GM21528 (cell line): ENCODE data around the gene SALL3.
"Not testable (repeated sequence)": the region's sequence is repeated elsewhere in the genome, so short reads cannot be mapped to it uniquely, and the experiment has no call there.

Experiments used
- ATAC-seq: cut with Tn5 transposase; IDR thresholded peaks from one replicate; pipeline ENCODE4 v1.9.1; 2021; ENCODE audit warnings: mild to moderate bottlenecking, moderate library complexity; ENCODE audit not compliant: unreplicated experiment, low FRiP score

SALL3 gene

DNA sequence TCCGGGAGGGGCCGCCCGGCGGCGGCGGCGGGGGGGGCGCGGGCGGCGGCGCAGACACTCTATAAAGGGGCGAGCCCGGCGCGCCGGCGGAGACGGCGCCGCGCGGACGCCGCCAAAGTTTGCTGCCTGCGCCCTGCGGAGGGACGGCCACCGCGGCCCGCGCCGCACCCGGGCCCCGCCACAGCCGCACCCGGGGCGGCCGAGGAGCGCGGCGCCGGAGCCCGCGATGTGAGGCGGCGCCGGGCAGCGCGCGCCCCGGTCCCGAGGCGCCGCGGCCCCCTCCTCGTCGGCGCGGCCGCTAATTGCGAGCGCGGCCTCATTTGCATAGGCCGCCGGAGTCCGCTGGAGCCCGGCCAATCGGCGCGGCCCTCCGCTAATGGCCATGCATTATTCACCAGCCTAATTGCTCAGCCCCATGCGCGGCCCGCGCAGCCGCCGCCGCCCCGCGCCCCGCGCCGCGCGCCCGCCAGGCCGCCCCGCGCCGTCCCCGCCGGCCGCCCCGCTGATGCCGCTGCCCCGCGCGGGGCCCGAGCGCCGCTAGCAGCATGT, at the start of gene SALL3:
Gene SALL3 (plus strand): TSS at position 89 of the 549 bp plus-strand sequence. CDS start 457 bp downstream, at position 546.
- no peak for ATAC-seq

DNA sequence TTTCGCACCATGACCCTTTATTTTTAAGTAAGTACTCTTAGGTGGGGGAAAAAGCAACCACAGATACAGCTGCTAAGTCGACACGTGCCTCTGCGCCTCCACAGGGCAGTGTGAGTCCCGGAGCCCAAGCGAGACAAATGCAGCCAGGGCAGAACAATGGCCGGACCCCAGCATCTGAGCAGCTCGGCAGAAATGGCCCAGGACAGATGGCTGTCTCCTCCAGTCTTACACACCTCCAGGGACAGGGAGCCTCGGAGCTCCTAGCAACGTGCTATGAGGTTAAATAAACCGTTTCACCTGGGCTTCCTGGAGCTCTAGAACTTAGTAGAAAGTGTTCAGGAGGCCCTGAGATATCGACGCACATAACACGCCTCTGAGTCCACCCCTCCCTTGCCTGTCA, 47.3 kb upstream of the SALL3 start:
- no peak for ATAC-seq

DNA sequence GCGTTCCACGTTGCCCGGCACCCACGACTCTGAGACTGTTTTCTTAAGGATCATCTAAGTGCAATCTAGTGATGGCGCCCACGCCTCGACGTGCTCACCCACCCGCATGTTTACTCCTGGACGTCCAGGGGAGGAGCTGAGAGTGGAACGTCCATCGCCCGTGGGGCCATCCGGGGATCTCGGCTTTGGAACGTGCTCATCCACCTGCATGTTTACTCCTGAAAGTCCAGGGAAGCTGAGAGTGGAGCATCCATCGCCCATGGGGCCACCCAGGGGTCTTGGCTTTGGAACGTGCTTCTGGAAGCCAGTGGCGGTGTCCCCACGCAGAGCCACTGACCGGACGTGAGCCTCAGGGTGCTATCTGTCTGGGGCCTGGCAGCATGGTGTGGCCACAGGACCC, 45.6 kb upstream of the SALL3 start:
- no peak for ATAC-seq

DNA sequence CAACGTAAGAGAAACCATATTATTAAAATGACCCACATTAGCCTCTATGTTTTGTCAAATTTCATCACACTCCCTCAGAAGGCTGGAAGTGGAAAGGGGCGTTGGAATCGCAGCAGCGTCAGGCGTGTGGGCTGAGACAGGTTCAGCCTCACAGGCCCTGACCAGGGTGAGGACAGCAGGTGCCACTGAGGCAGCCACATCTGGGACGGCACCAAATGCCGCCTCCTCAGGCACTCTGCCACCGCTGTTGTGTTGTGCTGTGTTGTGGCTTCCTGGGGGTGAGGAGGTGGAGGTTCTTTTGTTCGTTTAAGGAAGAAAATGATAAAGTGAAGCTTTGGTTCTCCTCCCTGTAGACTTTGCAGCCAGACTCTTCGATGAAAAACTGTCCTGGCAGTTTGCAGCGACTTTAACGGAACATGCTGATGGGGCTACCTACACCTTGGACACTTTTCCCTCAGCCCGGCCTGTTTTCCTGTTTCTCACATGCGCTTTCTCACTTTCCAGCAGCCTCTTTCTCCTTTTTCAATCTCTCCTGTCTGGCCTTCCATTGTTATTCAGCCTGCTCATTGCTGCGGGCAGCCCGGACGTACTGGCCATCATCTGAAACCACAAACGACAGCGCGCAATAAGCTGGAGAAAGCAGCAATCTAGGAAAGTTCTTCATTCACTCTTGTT, 44.9 kb upstream of the SALL3 start:
- ATAC-seq = no peak

DNA sequence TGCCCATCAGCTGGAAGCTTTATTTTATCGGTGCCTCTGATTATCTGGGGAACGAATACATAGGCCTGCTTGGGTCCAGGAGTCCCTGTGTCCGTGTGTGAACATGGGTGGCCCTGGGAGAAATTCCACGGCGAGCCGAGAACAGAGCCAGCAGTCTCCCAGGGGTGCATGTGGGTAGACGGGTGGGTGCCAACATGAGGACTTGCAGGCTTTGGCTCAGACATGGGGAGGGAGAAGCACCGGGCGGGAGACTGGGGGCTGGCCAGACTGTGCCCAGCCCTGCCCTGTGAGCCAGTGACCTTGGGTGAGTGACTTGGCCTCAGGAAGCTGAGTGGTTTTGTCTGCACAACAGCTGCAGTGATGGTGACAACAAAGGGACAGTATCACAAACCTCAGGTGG, 44.2 kb upstream of the SALL3 start:
- no peak for ATAC-seq

DNA sequence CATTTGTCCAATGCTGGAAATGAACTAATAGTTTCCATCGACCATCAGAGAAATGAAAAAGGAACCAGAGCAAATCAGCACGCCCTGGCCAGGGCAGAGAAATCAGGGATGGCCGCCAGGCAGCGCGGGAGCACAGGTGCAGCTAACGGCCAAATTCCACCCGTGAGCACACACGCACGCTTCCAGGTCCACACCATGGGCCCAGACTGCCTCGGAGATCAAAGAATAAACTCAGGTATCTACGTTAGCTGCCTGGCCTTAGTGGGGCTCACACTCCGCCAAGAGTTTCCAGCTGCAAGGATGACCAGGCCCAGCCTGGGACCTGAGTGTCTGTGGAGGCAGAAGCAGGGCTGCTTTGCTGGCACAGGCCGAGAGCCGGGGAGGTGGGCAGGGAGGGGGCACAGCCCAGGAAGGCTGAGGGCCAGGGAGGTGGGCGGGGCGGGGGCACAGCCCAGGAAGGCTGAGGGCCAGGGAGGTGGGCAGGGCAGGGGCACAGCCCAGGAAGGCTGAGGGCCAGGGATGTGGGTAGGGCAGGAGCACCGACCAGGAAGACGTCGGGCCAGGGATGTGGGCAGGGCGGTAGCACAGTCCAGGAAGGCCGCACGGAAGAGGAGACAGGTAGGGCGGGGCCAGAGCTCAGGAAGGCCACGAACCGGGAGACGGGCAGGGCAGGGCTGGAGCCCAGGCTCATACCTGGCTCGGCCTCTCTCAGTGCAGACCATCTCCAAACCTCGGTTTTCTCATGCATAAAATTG, 43.2 kb upstream of the SALL3 start:
- no peak for ATAC-seq

DNA sequence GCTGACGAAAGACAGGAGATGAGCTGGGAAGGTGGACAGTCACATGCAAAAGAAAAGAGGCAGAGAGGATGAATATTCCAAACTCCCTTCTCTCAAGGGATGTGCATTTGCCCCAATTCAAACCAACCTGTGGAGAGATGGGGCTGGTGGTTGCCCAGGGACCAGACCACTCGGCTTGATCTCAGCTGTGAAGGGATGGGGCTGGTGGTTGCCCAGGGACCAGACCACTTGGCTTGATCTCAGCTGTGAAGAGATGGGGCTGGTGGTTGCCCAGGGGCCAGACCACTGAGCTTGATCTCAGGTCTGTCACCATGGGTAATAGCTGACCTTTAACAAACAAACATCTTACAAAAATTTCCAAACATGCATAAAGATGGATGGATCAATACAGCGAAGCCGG, 42.5 kb upstream of the SALL3 start:
- no peak for ATAC-seq

DNA sequence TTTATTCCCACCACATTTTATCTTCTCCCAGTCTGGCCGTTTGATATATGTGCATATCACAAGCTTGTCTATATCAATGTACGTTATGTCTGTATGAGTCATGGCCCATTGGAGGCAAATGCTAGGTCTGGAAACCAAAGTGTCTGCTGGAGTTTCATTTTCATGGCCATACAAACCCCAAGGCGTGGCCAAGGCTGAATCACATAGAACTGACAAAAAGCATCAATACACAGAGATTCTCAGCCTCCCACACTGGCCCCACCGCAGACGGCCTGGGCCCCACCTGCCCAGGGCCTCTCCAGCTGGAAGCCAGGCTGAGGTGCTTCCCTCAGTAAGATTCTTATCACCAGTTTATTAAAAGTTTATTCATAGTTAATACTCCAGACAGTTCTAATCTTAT, 40.5 kb upstream of the SALL3 start:
- no peak for ATAC-seq

DNA sequence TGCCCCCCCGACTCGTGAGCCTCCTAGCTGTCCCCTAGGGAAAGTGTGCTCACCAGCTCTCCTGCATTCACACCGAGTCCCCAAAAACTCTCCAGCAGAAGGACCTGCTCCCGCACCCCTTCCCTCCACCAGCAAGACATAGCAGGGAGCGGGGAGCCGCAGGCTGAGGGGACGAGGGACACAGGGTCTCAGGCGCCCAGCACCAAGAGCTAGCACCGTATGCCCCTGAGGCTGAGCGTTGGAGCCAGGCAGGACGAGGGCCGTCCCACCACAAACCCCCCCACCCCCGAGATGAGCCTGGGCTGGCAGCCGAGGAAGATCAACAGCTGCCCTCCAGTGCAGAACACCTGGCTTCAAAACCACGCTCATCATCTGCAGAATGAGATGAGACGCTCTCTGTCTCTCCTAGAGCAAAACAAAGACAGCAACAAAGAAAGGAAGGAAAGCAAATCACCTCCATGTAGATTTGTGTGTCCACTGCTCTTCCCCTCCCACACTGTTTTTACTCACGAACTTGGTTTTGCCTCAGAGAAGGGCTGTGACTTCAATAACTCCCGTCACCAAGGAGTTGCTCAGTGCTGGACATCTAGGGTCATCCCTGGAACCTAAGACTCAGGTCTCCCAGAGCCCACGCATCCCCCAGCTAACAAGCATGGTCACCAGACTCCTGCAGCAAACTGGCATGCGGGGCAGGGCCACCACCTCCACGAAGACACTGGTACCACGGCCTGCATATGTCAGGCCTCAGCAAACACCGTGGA, 39.7 kb upstream of the SALL3 start:
- ATAC-seq = no peak

DNA sequence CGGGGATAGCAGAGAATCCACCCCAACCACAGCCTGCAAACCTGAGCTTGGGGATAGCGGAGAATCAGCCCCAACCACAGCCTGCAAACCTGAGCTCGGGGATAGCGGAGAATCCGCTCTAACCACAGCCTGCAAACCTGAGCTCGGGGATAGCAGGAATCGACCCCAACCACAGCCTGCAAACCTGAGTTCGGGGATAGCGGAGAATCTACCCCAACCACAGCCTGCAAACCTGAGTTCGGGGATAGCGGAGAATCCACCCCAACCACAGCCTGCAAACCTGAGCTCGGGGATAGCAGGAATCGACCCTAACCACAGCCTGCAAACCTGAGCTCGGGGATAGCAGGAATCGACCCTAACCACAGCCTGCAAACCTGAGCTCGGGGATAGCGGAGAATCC, 37.4 kb upstream of the SALL3 start:
- not testable (repeated sequence) for ATAC-seq

DNA sequence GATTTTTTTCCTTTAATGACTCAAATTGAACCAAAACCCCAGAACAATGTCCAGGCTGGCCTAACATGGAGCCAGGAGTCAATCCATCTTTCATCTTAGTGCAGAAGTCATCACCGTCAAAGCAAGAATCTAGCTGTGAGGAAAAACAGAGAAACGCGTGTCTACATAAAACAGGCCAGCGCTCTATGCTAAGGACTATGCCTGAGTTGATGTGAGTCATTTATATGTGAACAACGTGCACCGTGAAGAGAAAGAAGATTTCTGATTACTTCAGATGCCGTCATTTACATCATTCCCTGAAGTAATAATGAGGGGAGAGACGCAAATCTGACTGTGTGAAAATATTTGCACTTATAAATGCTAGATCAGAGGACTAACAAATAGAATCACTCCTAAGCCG, 34.0 kb upstream of the SALL3 start:
- no peak for ATAC-seq

DNA sequence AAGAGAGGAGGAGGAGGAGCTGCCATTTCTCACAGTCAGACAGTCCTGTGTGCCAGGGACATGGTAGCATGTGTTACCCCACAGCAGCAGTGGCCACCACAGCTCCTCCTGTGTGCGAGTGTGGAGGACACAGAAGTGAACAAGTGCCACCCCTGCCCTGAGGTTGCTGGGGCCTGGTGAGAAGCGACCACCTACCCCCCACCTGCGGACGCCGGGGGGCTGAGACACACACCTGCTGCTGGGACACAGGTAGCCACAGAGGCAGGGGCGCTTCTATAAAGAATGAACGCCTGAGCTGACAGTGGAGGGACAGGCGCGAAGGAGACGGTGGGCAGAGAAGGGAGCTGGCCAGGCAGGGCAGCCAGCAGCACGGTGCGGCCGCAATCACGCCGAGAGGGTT, 32.3 kb upstream of the SALL3 start:
- ATAC-seq = no peak

DNA sequence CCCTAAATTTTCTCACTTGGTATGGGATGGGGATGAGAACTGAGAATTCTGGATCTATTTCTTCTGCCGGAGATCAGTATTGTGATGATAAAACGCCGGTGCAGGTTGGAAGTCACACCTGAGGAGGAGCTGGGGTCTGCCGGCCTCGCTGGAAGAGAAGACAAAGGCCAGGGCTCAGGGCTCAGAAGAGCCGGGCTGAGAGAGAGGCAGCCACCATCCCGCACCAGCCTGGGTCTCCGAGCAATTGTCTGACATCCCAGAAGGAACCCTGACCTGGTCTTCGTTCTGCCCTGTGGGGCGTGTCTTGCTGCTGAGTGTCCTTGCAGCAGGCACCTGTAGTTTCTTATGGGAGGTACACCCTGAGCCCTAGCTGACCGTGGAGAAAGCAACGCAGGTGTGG, 31.4 kb upstream of the SALL3 start:
- no peak for ATAC-seq

DNA sequence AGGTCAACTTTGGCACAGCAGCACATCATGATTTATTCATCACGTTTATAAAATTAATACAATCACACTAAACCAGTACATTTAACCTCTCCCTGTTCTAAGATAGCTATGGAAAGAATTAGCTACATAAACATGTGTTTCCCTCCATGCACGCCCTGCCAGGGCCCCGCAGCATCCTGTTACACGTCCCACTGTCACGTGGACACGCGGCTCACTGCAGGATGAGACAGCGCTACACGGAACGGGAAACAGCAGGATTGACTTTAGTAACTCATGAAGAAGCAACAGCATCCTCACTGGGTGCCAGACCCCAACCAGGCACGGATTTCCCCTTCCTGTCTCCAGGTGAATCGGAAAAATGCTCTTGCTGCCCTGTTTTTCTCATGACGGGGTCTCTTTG, 30.9 kb upstream of the SALL3 start:
- no peak for ATAC-seq

DNA sequence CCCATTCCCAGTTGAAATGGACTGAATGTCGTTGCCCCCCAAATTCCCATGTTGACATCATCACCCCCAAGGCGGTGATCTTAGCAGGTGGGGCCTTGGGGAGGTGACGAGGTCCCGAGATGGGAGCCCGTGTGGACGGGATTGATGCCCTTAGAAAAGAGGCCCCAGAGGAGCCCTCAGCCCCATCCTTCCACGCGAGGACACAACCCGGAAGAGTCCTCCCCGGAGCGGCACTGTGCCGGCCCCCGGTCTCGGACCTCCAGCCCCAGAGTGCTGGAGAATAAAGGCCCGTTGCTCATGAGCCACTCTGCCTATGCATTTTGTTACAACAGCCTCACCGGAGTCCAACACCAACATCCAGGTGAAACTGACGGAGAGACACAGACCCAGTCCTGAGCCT, 30.4 kb upstream of the SALL3 start:
- no peak for ATAC-seq

DNA sequence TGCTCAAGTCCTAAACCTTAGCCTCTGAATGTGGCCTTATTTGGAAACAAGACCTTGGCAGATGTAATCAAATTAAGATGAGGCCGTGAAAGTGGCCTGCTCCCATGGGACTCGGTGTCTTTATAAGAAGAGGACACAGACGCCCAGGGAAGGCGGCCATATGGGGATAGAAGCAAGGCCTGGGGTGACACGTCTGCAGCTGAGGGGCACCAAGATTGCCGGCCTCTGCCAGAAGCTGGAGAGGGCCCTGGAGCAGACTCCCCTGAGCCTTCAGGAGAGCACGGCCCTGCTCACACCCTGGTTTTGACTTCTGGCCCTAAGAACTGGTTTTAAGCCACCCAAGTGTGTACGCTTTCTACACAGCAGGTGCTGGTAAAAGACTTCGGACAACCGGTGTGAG, 29.2 kb upstream of the SALL3 start:
- ATAC-seq = no peak

DNA sequence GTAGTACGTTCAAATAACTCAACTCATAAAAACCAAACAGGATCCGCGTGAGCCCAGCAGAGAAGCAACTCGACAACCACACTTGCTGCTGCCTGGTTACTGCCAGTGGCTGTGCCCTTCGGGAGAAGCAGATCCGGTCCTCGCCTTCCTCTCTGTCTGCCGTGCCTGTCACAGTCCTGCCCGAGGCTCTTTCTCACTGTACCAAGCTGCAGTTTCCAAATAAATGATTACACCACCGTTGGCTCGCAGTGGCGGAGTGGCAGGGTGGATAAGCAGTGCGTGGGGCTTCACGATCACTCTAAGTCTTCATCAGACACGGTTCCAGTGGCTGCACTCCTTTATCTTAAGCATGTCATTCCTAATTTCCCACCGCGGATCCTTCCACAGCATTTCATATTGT, 26.1 kb upstream of the SALL3 start:
- ATAC-seq = no peak

DNA sequence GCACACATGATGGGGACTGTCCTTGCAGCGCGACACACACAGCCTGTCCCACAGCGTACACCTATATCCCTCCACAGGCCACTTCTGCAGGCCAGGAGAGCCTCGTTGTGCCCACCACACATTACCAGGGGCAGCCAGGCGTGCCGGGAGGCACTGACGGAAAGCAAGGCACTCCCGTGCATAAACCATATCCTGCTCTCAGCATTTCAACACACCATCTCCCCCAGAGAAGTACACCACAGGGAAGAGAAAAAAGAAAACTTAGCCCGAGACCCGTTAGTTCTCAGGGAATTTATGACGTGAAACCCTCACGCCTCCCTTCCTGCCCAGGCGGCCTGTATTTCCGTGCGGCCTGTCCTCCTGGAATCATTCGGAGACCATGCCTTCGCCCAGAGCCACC, 24.6 kb upstream of the SALL3 start:
- no peak for ATAC-seq

DNA sequence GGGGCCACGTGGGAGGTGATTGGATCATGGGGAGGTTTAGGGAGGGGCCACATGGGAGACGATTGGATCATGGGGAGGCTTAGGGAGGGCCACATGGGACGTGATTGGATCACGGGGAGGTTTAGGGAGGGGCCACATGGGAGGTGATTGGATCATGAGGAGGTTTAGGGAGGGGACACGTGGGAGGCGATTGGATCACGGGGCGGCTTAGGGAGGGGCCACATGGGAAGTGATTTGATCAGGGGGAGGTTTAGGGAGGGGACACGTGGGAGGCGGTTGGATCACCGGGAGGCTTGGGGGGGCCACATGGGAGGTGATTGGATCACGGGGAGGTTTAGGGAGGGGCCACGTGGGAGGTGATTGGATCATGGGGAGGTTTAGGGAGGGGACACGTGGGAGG, 22.5 kb upstream of the SALL3 start:
- ATAC-seq = no peak

DNA sequence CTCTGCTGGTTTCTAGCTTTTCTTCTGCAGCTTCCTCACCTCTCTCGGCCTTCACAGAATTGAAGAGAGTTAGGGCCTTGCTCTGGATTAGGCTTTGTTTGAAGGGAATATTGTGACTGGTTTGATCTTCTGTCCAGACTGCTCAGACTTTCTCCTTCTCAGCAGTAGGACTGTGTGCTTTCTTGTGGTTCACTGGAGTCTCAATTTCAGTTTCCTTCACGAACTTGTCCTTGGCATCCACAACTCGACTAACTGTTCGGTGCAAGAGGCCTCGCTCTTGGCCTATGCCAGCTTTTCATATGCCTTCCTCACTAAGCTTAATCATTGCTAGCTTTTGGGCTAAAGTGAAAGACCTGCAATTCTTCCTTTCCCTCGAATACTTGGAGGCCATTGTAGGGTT, 18.9 kb upstream of the SALL3 start:
- ATAC-seq = no peak

DNA sequence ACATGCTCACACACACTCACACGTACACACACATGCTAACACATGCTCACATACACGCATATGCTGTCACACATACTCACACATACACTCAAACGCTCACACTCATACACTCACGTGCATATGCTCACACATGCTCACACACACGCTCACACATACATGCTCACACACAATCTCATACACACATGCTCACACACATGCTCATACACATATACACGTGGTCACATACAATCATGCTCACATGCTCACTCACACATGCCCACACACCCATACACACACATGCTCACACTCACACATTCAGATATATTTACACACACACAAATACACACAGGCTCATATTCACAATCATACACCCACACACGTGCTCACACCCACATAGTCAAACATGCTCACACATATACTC, 17.5 kb upstream of the SALL3 start:
- no peak for ATAC-seq
